ENCODE measurements around the gene ABCA7.

ABCA7 gene

GRCh38 chr19:1074544-1075283 is 34.8 kb downstream of the ABCA7 start:
- peak; percentile 82 for DNase-seq

GRCh38 chr19:1076046-1076386 is 36.1 kb downstream of the ABCA7 start:
- DNase-seq: no peak

- DNase-seq: no peak
Observed at GRCh38 chr19:1076951-1077350, 37.0 kb downstream of the ABCA7 start.

- no peak for DNase-seq
Observed at GRCh38 chr19:1079566-1080111, 39.7 kb downstream of the ABCA7 start.

GRCh38 chr19:1080360-1081161 is 40.7 kb downstream of the ABCA7 start:
- no peak for DNase-seq

- DNase-seq: no peak
Observed at GRCh38 chr19:1081301-1082164, 41.6 kb downstream of the ABCA7 start.

- DNase-seq: peak; percentile 83
Observed at GRCh38 chr19:1082165-1082927, 42.4 kb downstream of the ABCA7 start.

- no peak for DNase-seq
Observed at GRCh38 chr19:1082928-1083816, 43.3 kb downstream of the ABCA7 start.

- no peak for DNase-seq
Observed at GRCh38 chr19:1084024-1084868, 44.3 kb downstream of the ABCA7 start.

GRCh38 chr19:1085053-1085658 is 45.2 kb downstream of the ABCA7 start:
- DNase-seq: no peak

- DNase-seq: no peak
Observed at GRCh38 chr19:1085676-1086442, 46.0 kb downstream of the ABCA7 start.

- no peak for DNase-seq
Observed at GRCh38 chr19:1086613-1087012, 46.7 kb downstream of the ABCA7 start.

GRCh38 chr19:1087813-1088415 is 48.0 kb downstream of the ABCA7 start:
- no peak for DNase-seq

GRCh38 chr19:1088416-1089010 is 48.6 kb downstream of the ABCA7 start:
- DNase-seq: no peak

GRCh38 chr19:1089126-1089771 is 49.3 kb downstream of the ABCA7 start:
- no peak for DNase-seq

GRCh38 chr19:1089891-1090290 is 50.0 kb downstream of the ABCA7 start:
- DNase-seq: no peak

GRCh38 chr19:1090731-1091543 is 51.0 kb downstream of the ABCA7 start:
- no peak for DNase-seq

Data from DMS79 treated with DMSO at 0.1 percent for 48 hours (cell line).